Activated effector memory CD4-positive, alpha-beta T cell treated with Interleukin-2 at 50 U/mL for 16 hours (primary cell): ENCODE measurements around the gene DENND6B.
A peak's percentile ranks its signal among the peaks of the same experiment; 100 is the strongest.
"Not testable (repeated sequence)": the region's sequence is repeated elsewhere in the genome, so short reads cannot be mapped to it uniquely, and the experiment has no call there.

ENCODE experiments used
- DNase-seq: peaks from one replicate; pipeline ENCODE4 v3.0.0-alpha.2; 2020

Gene DENND6B

DNA sequence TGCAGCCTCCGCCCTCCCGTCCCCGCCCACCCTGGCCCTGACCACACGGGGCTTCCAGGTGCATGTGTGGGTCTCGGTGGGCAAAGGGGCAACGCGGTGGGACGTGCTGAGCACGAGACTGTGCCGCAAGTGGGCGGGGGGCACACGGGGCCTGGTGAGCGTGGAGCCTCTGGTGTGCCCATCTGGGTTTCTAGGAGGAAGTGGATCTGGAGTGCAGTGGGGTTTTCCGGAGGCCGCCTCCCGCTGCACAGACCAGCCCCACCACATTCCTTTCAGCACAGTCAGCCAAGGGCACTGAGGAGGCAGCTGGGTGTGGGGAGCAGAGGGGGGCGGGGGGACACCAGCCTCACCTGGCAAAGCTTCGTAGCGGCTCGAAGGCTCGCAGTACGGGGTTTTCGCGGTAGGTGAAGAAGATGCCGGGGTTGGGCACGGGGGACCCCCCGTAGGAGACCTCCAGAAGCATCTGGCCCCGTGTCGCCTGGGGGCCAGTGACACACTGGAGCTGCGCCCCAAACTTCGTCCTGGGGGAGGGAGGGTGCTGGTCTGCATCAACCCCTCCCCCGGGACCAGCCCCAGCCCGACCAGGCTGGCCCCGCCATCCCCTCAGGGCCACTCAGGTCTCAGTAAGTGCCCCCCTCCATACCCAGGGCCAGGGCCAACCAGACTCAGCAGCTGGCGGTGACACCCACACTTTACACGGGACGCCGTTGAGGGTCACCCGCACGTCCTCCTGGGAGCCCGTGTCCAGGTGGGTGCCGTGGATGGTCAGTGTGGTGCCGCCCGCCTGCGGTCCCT, 44.3 kb downstream of the DENND6B start:
- no peak for DNase-seq

DNA sequence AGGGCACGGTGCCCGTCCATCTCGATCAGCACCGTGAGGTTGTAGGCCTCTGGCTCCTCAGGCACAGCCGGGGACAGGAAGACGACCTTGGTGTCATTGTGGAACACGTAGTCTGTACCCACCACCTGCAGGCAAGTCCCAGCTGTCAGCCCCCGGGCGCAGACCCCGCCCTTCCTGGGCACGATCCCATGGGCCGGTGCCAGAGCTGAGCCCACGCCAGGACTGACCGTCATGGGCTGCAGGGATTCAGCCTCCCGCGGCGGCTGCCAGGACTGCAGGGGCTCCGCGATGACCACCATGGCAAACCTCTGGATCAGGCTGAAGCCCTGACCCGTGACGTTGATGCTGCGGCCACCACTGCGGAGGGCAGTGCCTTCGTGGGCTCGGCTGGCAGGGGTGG, 44.9 kb downstream of the DENND6B start:
- no peak for DNase-seq

DNA sequence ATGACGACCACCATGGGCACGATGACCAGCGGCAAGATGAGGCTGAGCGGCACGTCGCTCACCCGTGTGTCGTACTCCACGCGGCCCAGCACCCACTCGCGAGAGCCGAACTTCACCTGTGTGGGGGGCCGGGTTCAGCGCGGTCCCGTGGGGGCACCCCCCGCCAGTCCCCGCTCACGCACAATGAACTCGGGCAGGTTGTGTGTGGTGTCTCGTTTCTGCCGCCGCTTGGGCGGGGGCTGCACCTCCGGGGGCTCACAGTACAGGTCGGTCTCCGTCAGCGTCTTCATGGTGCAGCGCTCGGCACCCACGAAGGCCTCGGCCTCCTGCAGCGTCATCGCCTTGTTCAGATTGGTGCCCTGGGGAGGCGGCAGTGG, 45.4 kb downstream of the DENND6B start:
- no peak for DNase-seq

DNA sequence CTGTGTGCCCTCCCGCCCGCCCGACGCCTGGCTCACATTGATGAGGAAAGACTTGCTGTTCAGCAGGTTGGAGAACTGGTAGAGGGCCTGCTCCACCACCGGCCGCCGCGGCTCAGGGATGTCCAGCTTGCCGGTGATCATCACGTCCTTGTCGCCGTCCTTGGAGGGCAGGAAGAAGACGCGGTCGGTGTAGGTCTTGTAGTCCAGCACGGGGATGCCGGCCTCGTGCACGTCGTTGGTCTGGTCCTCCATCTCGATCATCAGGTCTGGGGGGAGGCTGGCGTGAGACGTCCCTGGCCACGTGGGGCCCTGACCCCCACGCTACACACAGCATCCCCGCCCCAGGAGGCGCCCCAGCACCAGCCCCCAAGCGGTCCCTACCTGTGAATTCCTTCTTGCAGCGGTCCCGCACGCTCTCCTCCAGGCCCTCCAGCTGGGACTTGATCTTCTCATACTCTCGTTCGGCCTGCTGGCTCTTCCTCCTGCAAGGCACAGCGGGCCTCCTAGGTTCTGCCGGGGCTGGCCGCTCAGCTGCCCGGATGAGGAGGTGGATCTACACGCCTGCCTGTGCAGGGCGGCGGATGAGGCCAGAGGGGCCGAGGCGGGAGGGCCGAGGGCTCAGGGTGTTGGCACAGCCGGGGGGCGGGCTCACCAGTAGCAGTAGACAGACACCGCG, 46.0 kb downstream of the DENND6B start:
- no peak for DNase-seq

DNA sequence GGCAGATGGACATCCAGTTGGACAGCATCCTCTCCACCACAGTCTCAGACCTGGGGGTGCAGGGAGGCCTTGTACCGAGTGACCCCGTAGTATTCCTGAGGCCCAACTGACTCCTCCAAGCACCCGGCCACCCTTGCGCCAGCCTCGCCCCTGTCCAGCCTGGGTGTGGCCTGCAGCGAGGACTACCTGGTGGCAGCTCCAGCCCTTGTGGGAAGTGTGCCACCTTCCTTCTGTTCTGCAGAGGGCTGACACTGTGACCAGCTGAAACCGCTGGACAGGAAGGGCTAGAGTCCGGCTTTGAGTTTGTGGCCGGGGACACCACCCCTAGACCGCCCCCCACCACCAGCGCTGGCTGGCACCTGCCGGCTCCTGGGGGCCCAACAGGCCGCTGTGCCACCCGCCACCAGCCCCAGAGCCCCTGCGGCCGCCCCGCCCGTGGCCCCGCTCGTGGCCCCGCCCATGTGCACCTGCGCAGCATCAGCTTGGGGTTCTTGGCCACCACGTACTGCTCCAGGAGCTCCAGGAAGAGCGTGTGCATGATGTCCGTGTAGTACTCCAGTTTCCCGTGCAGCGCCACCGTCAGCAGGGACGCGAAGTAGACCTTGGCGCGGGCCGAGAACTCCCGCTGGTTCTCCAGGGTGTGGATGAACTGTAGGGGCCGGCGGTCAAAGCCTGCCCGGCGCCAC, 46.6 kb downstream of the DENND6B start:
- DNase-seq: no peak

DNA sequence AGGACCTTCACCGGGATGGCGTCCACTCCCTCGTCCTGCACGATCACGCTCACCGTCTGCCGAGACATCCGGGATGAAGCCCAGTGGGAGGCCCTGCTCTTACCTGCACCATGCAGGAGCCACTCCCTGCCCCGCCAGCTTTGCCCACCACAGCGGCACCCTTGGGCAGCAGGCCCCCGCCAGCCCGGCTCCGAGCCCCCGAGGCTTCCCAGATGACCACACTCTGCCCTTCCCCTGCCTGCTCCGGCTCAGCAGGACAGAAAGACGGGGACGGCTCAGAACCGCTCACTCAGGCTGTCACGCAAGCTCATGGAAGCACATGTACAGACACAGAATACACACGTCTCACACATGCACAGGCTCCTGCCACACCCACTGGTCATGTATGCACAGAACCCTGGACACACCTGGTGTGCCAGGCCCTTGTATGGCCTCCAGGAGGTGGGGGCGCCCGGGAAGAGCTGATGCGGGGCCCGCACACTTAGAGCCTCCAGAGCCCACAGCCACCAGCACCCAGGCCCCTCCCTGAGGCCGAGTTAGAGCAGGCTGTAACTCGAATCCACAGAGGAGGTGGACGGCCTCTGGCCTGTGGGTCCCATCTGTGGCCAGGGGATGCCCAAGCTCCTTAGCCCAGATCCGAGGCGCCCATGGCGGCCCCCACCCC, 47.7 kb downstream of the DENND6B start:
- DNase-seq: no peak

DNA sequence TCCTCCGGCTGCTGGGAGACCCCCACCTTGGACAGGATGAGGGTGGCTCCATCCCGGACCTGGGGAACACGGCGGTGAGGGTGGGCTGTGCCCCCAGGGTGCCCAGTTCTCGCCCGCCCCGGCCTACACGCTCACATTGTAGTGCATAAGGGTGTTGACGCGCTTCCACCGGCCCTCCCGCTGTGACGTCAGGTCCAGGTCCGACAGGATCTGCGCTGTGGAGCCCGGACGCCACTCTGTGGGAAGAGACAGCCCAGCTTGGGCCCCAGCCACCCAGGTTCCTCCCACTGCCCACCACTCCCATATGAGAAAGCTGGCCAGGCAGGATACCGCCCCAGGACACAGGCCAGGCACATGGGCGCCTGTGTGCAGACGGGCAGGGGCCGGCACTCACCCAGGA, 48.4 kb downstream of the DENND6B start:
- no peak for DNase-seq

DNA sequence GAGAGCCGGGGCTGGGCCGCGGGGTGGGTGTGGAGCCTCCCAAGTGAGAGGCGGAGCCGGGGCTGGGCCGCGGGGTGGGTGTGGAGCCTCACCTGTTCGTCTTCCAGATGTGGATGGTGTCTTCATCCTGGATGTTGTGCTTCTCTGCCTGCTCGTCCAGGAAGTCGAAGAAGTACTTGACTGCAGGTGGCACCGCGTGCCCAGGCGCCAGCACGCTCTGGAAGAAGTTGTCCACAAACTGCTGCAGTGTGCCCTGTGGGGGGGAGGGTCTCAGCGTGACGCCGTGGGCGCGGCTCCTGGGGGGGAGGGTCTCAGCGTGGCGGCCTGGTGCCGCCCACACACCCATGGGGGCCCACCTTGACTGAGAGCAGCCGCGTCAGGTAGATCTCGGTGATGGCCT, 49.1 kb downstream of the DENND6B start:
- DNase-seq: no peak

DNA sequence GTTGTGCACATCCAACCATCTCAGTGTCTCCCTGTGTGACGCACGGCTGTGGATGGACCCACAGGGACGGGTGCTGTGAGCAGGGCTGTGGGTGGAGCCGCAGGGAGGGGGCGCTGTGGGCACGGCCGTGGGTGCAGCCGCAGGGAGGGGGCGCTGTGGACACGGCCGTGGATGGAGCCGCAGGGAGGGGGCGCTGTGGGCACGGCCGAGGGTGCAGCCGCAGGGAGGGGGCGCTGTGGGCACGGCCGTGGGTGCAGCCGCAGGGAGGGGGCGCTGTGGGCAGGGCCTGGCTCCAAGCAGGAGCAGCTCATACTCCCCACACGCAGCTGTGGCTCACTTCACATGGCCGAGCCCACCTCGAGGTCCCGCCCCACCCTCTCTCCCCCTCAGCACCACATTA, 50.7 kb downstream of the DENND6B start:
- DNase-seq: no peak

DNA sequence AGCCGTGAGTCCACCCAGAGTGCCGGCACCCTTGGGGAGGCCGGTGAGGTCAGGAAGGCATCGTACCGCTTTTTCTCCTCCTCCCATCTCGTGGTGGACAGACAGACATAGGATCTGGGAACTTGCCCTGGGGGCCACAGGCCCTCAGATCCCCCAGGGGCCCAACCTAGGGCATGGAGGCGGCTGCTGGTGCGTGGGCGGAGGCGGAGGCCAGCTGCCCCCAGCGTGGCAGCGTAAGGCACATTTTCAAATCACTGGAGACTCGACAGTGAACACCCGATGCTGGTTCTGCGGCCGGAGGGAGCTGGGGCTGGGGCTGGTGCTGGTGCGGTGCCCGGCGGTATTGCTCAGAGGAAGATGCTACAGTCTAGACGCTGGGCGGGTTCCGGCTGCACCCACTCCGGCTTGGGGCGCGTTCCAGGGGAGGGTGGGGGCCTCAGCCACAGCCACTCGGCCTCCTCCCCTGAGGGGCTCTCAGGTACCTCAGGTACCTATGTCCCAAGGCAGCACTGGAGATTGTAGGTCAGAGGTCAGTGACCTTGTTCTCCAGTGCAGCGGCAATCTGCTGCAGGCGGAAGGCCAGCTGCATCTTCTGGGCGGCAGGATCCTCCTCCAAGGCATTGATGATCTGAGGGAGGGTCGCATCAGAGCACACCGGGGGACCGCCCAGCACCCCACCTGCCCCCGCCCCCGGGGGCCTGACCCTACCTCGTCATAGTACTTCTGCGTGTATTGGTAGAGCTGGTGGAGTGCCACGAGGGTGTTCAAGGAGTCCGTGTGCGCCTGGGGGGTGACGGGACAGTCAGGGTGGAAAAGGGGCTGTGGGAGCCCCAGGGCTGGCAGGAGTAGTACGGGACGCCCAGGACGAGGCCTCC, 51.4 kb downstream of the DENND6B start:
- DNase-seq: no peak

DNA sequence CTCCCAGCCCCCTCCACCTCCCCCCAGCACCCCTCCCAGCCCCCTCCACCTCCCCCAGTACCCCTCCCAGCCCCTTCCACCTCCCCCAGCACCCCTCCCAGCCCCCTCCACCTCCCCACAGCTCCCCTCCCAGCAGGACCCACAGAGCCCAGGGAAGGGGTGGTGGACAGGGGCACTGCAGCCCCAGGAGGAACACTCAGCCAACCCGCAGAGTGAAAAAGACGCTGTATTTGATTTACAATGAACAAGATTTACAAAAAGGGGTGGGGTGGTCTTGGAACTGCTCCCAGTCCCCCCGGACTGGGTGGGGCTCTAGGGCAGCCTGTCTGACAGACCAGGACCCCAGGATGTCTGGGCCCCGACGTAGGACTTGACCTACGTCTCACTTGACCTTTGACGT, 52.0 kb downstream of the DENND6B start:
- DNase-seq: no peak

DNA sequence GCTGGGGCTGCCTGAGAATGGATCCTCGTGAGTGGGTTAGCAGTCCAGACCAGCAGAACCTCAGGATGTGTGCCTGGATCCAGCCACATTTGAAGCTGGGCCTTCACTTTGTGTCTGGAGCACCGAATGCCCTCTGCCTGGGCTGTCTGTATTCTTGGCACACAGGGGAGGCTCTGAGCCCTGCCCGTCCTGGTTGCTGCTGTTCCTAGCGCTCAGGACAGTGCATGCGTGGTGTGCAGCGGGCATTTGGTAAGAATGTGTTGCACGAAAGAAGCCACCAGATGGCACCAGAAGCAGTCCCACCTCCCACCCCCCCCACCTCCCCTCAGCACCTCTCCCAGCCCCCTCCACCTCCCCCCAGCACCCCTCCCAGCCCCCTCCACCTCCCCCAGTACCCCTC, 52.5 kb downstream of the DENND6B start:
- no peak for DNase-seq

DNA sequence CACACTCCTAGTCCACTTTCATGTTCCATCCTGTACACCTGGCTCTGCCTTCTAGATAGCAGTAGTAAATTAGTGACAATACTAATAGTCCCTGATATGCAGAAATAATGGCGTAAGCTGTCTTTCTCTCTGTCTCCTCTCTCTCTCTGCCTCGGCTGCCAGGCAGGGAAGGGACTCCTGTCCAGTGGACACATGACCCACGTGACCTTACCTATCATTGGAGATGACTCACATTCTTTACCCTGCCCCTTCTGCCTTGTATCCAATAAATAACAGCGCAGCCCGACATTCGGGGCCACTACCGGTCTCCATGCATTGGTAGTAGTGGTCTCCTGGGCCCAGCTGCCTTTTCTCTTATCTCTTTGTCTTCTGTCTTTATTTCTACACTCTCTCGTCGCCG, 53.0 kb downstream of the DENND6B start:
- not testable (repeated sequence) for DNase-seq

DNA sequence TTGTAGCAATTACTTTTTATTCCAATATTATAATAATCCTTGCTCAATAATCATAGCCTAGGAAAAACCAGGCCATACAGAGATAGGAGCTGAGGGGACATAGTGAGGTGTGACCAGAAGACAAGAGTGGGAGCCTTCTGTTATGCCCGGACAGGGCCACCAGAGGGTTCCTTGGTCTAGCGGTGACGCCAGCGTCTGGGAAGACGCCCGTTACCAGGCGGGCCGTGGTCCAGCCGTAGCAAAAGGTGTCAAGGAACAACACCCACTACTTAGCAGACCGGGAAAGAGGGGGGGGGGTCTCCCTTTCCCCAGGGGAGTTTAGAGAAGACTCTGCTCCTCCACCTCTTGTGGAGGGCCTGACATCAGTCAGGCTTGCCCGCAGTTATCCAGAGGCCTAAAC, 53.5 kb downstream of the DENND6B start:
- not testable (repeated sequence) for DNase-seq

DNA sequence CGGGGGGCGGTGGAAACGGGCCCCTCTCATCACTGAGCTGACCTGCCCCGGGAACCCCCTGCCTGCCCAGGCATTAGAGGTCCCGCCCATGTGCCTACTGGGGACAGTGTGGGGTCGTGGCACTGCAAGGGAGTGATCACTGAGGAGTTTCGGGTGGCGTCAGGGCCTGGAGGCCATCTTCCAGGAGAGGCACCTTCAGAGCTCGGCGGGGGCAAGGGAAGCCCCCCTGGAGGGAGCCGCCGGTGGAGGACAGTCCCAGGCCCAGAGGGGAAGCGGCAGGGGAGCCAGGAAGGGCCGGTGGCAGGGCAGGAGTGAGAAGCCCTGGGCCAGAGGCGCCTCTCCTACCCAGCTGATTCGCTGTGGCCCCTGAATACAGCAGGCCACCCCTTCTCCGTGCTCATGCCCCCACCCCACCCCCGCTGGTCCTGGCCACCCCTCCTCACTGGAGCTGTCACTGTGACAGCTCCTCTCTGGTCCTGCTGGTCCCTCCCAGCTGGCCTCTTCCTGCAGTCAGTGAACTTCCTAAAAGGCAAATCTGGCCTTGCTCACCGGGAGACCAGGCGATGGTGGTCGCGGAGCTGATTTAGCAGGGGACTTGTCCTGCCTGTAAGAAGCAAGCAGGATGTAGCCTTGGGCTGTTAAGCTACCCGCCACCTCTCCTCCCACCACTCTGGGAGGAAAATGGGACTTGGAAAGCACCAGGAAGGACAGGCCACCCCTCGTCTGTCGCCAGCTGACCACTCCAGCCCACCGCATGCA, 54.6 kb downstream of the DENND6B start:
- no peak for DNase-seq

DNA sequence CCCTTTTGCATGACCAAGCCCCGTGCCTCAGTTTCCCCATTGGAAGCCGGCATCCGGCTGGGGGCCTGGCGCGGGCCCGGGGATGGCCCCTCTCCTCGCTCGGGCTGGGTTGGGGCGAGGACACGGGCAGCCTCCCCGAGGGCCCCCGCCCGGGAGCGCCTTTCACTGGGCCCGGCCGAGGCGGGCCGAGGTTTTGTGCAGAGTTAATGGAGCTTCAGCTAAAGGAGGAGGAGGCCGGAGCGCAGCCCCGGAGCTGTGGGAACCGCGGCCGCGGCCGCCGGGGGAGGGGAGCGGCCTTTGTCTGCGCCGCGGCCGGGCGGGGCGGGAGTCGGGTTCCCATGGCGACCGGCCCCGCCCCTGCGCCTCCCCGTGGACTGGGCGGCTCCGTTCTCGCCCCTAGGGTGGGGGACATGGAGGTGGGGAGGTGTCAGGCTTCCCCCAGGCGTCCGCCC, 55.3 kb downstream of the DENND6B start:
- peak; percentile 41 for DNase-seq

DNA sequence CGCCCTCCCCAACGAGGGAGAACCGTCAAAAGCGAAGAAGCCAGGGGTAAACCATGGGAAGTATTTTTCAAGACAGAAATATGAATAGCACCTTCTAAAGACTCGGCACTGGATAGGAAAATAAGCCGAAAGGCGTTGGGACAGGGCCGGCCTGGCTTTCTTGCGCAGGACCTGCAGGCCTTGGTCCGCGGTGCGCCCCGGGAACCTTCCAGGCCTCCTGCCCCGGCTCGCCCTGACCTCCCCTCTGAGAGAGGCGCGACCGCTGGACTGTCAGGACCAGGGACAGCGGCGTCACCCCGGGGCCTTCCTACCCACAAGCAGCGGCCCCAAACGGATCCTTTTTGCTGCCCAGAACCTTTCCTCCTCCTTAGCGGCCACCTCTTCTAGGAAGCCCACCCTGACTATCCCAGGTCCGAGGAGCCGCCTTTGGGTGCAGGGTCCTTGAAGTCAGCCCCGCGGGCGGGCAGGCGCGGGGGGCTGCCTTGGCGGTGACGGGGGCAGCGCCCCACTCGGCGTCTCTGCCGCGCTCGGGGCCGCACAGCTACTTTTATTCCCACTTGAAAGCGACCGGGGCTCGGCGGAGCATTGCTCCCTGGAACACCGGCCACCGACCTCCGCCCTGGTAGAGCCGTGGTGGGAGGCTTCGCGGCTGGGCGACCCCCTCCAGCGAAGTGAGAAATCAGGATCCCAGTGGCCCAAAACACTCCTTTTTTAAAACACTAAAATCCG, 56.0 kb downstream of the DENND6B start:
- peak; percentile 60 for DNase-seq

DNA sequence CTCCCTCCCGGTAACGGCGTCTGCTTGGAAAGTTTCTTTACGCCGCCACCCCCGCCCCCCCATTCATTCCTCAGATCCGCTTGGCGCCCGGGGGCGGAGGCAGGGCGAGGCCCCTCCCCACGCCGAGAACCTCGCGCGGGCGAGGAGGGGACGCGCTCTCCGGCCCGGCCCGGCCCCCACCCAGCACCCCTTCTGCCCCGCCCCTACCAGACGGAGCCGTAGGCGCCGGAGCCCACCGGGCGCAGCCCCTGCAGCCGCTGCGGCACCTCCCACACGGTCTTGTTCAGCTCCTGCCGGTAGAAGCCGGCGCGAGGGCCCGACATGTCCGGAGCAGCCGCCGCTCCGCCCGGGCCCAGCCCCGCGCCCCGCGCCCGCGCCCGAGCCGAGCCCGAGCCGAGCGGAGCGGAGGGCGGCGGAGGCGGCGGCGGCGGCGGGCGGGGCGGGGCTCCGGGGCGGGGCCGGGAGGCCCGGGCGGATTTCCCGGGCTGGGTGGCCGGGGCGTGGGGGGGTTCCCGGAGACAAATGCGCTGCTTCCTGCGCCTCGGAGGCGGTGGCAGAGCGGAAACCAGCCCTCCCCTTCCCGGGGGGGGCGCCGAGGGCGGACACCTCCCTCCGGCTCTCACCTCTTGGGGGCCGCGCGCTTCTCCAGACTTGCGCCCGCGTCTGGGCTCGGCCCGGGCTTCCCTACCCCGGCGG, 56.7 kb downstream of the DENND6B start, which contains the start of gene MAPK11:
Gene MAPK11, minus strand, starts transcription at position 411 of the 696 bp plus-strand sequence. Its CDS starts 88 bp downstream, at position 323.
- peak; percentile 68 for DNase-seq

DNA sequence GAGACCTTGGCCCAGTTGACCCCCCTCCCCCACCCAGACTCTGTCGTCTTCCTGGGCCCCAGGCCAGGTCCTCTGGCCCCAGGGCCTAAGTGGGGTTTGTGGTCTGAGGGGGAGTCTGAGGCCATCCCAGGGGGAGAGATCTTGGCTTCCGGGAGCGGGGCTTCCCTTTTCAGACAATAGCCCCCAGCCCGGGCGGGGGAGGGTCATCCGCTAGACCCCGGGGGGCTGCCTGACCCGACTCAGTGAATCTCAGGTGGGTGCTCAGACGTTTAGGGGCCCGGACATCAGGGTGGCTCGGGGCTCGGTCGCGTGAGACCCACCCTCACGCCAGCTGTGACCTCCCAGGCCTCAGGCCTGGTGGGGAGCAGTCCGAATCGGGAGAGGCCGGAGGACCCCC, 57.2 kb downstream of the DENND6B start:
- no peak for DNase-seq

DNA sequence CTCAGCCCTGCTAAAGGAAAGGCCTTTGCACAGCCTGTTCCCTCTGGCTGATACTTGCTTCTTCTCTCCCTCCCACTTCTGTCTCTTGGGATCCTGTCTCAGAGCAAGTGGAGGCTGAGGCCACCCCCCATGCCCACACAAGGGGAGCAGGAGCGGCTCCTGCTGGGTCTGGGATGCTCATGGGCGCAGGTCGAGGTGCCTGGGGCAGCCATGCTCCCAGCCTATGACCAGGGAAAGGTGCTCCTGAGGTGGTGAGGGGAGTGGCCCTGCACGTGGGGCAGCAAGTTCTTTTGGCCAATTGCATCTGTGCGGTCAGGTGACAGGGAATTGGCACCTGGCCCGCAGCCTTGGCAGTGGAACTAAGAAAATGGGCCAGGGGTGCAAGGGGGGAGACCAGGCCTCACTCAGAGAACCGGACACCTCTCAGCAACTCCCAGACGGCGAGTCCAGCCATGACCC, 58.1 kb downstream of the DENND6B start:
- no peak for DNase-seq
